ENCODE measurements around the gene ACTRT3.

The ACTRT3 gene

DNA sequence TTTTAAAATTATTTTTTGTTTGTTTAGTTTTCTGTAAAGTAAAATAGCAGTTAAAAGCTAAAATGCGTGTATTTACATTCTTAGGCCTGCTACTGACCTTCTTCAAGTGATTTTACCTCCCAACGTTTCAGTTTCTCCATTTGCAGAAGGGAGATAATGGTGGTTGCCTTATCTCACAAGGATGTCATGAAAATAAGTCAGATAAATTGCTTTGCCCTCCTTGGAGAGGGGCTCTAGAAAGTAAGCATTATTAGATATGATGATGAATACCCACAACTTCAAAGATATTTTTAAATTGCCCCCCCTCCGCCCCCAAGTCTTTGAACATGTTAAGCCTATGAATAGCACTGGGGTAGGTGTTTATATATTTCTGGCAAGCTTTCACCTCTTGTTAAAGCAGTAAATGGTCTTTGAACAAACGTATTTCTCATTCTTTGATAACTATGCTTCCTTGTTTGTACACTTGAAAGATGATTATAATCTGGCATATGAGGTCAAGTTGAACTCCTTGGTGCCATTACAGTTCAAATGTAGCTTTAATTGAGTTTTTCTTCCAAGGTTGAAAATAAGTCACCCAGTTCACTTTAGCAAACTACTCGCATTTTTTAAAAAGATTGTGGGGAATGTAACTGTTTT, 10.9 kb downstream of the ACTRT3 start:
- no peak for DNase-seq (ENCODE audit: extremely low read depth, low read depth)
- TF ChIP-seq, protein P1, sequence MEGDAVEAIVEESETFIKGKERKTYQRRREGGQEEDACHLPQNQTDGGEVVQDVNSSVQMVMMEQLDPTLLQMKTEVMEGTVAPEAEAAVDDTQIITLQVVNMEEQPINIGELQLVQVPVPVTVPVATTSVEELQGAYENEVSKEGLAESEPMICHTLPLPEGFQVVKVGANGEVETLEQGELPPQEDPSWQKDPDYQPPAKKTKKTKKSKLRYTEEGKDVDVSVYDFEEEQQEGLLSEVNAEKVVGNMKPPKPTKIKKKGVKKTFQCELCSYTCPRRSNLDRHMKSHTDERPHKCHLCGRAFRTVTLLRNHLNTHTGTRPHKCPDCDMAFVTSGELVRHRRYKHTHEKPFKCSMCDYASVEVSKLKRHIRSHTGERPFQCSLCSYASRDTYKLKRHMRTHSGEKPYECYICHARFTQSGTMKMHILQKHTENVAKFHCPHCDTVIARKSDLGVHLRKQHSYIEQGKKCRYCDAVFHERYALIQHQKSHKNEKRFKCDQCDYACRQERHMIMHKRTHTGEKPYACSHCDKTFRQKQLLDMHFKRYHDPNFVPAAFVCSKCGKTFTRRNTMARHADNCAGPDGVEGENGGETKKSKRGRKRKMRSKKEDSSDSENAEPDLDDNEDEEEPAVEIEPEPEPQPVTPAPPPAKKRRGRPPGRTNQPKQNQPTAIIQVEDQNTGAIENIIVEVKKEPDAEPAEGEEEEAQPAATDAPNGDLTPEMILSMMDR (IDR thresholded peaks at IDR 0.05; ENCODE audit: low read depth, low read length): no peak

DNA sequence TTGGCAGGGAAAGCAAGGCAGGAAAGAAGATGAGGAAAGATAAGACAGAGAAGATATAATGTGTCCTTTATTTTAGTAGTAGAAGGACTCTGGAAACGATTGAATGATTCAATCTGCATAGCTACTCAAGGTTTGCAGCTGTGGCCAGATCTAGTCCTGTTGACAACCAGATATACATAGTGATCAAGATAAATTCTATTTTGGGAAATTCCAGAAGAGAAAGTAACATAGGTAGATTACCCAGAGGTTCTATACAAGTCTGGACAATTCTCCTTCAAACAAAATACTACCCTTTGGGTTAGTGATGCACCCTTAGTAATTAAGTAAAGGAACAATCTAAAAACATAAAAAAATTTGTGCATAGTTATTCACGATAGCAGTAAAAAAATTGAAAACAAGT, 13.9 kb downstream of the ACTRT3 start:
- TF ChIP-seq, protein P1 (IDR thresholded peaks at IDR 0.05; ENCODE audit: low read depth, low read length): no peak
- DNase-seq (ENCODE audit: extremely low read depth, low read depth): no peak

DNA sequence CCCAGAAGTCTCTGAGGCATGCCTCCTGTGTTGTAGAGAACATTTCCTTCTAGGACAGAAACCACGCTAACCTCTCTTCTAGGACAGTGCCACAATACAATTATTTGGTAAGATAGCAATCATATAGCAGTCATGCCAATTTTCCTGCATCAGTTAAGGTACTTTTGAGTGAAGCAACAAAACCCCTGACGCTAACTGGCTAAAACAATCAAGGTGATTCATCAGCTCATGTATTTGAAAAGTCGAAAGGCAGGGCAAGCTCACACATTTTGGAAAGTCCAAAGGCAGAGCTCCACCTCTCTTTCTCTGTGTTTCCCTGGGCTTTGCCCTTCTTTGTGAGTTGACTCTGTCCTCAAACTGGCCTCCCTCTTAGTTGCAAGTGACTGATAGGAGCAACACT, 14.7 kb downstream of the ACTRT3 start:
- DNase-seq (ENCODE audit: extremely low read depth, low read depth): no peak
- TF ChIP-seq, protein P1 (IDR thresholded peaks at IDR 0.05; ENCODE audit: low read depth, low read length): no peak

DNA sequence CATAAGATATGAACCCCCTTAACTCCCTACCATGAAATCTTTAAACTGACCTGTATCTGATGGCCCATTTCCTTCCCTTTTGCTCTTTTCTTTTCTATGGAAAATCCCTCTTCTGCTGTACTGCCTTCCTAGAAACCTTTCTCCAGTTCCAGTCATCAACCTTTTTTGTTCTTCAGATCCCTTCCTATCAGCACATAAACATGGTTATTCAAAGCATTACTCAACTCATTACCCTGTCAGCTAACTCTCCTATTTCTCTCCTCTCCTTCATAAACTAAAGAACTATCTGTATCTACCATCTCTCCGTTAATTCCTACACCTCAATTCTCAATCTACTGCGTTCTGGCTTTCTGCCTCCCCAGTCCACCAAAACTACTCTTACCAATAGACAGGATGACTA, 17.5 kb downstream of the ACTRT3 start:
- no peak for DNase-seq (ENCODE audit: extremely low read depth, low read depth)
- TF ChIP-seq, protein P1 (IDR thresholded peaks at IDR 0.05; ENCODE audit: low read depth, low read length): no peak

DNA sequence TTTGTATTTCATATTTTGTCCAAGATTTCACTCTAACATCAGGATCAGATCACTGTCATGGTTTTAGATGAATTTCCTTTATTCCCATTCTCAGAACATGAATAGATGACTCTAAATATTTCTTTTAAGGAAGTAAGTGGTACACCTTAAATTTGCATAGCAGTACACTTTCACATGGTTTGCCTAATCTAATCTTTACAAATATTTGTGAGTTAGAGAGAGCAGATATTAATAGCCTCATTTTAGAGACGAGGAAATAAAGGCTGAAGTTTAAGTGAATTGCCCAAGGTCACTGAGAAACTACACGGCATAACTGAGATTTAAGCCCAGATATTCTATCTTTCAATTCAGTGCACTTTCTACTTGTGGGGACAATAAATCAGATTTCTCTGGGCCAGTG, 18.7 kb downstream of the ACTRT3 start:
- TF ChIP-seq, protein P1 (IDR thresholded peaks at IDR 0.05; ENCODE audit: low read depth, low read length): no peak
- DNase-seq (ENCODE audit: extremely low read depth, low read depth): no peak

DNA sequence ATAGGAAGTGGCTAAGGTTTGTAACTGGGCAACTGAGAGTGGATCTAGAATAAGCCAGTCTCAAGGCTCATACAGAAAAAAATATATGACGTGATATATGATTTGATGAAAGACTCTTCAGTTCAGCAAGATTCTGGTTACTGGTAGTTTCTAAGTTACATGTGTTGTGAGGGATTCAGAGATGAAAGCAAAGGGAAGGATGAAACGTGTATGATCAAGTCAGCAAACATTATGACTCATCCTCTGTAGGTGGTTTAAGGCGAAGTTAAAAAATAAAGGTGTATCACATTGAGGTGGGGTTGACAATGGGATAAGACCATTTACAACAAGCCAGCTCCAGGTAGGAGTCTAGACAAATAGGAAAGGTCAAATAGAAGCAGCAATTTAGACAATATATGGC, 20.7 kb downstream of the ACTRT3 start:
- TF ChIP-seq, protein P1 (IDR thresholded peaks at IDR 0.05; ENCODE audit: low read depth, low read length): no peak
- DNase-seq (ENCODE audit: extremely low read depth, low read depth): no peak

DNA sequence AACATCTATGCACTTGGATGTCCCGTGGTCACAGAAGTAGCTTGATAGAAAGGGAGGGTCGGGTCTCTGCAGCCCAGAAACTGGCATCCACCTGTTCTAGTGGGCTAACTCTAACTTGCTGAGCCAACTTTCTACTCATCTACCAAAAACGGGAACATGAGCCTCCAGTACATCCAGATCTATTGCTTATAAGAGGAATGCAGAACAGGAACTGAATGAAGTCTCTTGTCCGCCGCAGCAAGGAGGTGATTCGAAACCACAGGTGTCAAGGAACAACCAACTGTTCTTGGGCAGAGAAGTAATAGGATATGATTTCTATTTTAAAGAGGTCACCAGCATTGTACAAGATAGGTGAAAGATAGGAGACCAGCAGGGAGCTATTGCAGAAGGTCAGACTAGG, 22.4 kb downstream of the ACTRT3 start:
- DNase-seq (ENCODE audit: extremely low read depth, low read depth): no peak

More for the DNA sequence above, 22.4 kb downstream of the ACTRT3 start:
- TF ChIP-seq, protein P1 (IDR thresholded peaks at IDR 0.05; ENCODE audit: low read depth, low read length): no peak

Data from AG09319 (cell line).